H1 (cell line): Measurements from ENCODE around the gene RPS6KA6. TPM values are rescaled to one million over a fixed set of nuclear protein-coding genes. Genes with fewer than 3 reads are reported as not detected.

Experiments
- CTCF ChIA-PET: fragments of 300-600 bp; sonication (Branson Sonifier 250); formaldehyde crosslinking; loops from one replicate; lab custom pipeline; 2021; ENCODE audit not compliant: partially characterized antibody; lab: Charles Lee
- POLR2A ChIA-PET: fragments of 300-600 bp; sonication (Branson Sonifier 250); formaldehyde crosslinking; loops from one replicate; lab custom pipeline; 2021; ENCODE audit warnings: inconsistent platforms; ENCODE audit not compliant: partially characterized antibody; lab: Charles Lee
- DNase-seq, 2 experiments: peaks; one replicate each; pipeline versions ENCODE4 v3.0.0 to v3.0.0-alpha.2; 2010 to 2022; ENCODE audit warnings: low spot score in 2 of 2, low read depth in 1 of 2, mixed read lengths in 1 of 2
- FAIRE-seq: peaks from 2 replicates; lab custom pipeline; 2011; peaks lifted over from hg19 to GRCh38; lab: Jason Lieb, UNC
- H2AFZ ChIP-seq: 2 replicates; pipeline ENCODE4 v1.8.1; 2012; ENCODE audit warnings: low read length, inconsistent platforms
- H2AK5ac ChIP-seq: 2 replicates; pipeline ENCODE4 v1.6.1; 2013; ENCODE audit warnings: low read depth, low read length
- H2BK120ac ChIP-seq: replicated peaks from 2 replicates; pipeline ENCODE3; 2013; ENCODE audit warnings: low read depth, low read length, inconsistent platforms
- H2BK12ac ChIP-seq: 2 replicates; pipeline ENCODE4 v1.6.1; 2013; ENCODE audit warnings: low read depth, low read length
- H2BK15ac ChIP-seq: 2 replicates; pipeline ENCODE4 v1.6.1; 2013; ENCODE audit warnings: low read length
- H2BK20ac ChIP-seq: 2 replicates; pipeline ENCODE4 v1.6.1; 2013; ENCODE audit warnings: low read length
- H2BK5ac ChIP-seq: 2 replicates; pipeline ENCODE4 v1.6.1; 2013; ENCODE audit warnings: low read depth, low read length
- H3K14ac ChIP-seq: 2 replicates; pipeline ENCODE4 v1.6.1; 2013; ENCODE audit warnings: inconsistent platforms; ENCODE audit not compliant: insufficient read length
- H3K18ac ChIP-seq: 2 replicates; pipeline ENCODE4 v1.6.1; 2013; ENCODE audit warnings: low read length; ENCODE audit errors: extremely low read depth
- H3K23ac ChIP-seq: 2 replicates; pipeline ENCODE4 v1.6.1; 2013; ENCODE audit warnings: inconsistent platforms; ENCODE audit not compliant: insufficient read length
- H3K23me2 ChIP-seq: 2 replicates; pipeline ENCODE4 v1.6.1; 2013; ENCODE audit warnings: low read depth, low read length
- H3K27ac ChIP-seq: 2 replicates; pipeline ENCODE4 v1.6.1; 2011; ENCODE audit warnings: low read depth, low read length, inconsistent platforms
- H3K27me3 ChIP-seq, 4 experiments: replicated peaks in 1 of 4; 1 replicate in 1 of 4; 2 replicates in 3 of 4; pipeline versions ENCODE4 v1.6.1 to v1.8.1; 2011 to 2013; ENCODE audit warnings: low read length in 3 of 4, mild to moderate bottlenecking in 3 of 4, inconsistent platforms in 2 of 4, mixed read lengths in 2 of 4, moderate library complexity in 1 of 4; ENCODE audit not compliant: control insufficient read depth in 3 of 4, insufficient read depth in 3 of 4; ENCODE audit errors: extremely low read depth in 1 of 4
- H3K36me3 ChIP-seq, 4 experiments: 2 replicates each; pipeline versions ENCODE4 v1.6.1 to v1.8.1; 2011 to 2013; ENCODE audit warnings: mild to moderate bottlenecking in 4 of 4, low read length in 3 of 4, moderate library complexity in 2 of 4, control low read depth in 1 of 4, inconsistent platforms in 1 of 4; ENCODE audit not compliant: insufficient read depth in 4 of 4, control insufficient read depth in 2 of 4
- H3K4ac ChIP-seq: replicated peaks from 2 replicates; pipeline ENCODE3; 2013; ENCODE audit warnings: low read length, low read depth, mixed read lengths, inconsistent platforms; ENCODE audit not compliant: insufficient read length
- H3K4me1 ChIP-seq, 4 experiments: replicated peaks in 1 of 4; 1 replicate in 1 of 4; 2 replicates in 3 of 4; pipeline versions ENCODE4 v1.6.1 to v1.8.1; 2011 to 2013; ENCODE audit warnings: low read length in 3 of 4, inconsistent platforms in 2 of 4, mixed read lengths in 1 of 4; ENCODE audit not compliant: insufficient read depth in 4 of 4, control insufficient read depth in 3 of 4
- H3K4me2 ChIP-seq, 2 experiments: 2 replicates each; pipeline versions ENCODE4 v1.6.1 to v1.8.1; 2011 to 2013; ENCODE audit warnings: low read depth in 2 of 2, low read length in 2 of 2, control low read depth in 1 of 2, inconsistent platforms in 1 of 2, mild to moderate bottlenecking in 1 of 2; ENCODE audit not compliant: insufficient read depth in 1 of 2
- H3K4me3 ChIP-seq, 4 experiments: fragments of 200-600, 300-600 bp in 1 of 4; sonication (generic), shearing (Covaris generic), sonication (Bioruptor Twin) in 1 of 4; 2 replicates each; pipeline versions ENCODE4 v1.5.1 to v1.8.1; 2011 to 2016; ENCODE audit warnings: low read length in 4 of 4, low read depth in 3 of 4, control low read depth in 2 of 4, inconsistent platforms in 2 of 4, mild to moderate bottlenecking in 2 of 4, mixed read lengths in 1 of 4, moderate library complexity in 1 of 4; ENCODE audit not compliant: insufficient read depth in 2 of 4; ENCODE audit errors: extremely low read depth in 1 of 4
- H3K56ac ChIP-seq: replicated peaks from 2 replicates; pipeline ENCODE3; 2013; ENCODE audit warnings: low read depth, mild to moderate bottlenecking, mixed read lengths, low read length, inconsistent platforms; ENCODE audit not compliant: insufficient read length
- H3K79me1 ChIP-seq: 2 replicates; pipeline ENCODE4 v1.6.1; 2013; ENCODE audit warnings: low read depth, low read length, control low read depth
- H3K79me2 ChIP-seq, 2 experiments: 2 replicates each; pipeline versions ENCODE4 v1.6.1 to v1.8.1; 2012 to 2013; ENCODE audit warnings: low read length in 2 of 2, mild to moderate bottlenecking in 2 of 2, inconsistent platforms in 1 of 2; ENCODE audit not compliant: insufficient read depth in 2 of 2, control insufficient read depth in 1 of 2
- H3K9ac ChIP-seq, 4 experiments: replicated peaks in 1 of 4; 1 replicate in 1 of 4; 2 replicates in 3 of 4; pipeline versions ENCODE4 v1.6.1 to v1.8.1; 2011 to 2013; ENCODE audit warnings: low read depth in 3 of 4, low read length in 3 of 4, control low read depth in 2 of 4, mild to moderate bottlenecking in 2 of 4, moderate library complexity in 2 of 4, inconsistent platforms in 1 of 4; ENCODE audit errors: extremely low read depth in 1 of 4
- H3K9me3 ChIP-seq, 2 experiments: 2 replicates each; pipeline versions ENCODE4 v1.6.1 to v1.8.1; 2012 to 2013; ENCODE audit warnings: mild to moderate bottlenecking in 2 of 2, moderate library complexity in 2 of 2, control low read depth in 1 of 2, inconsistent platforms in 1 of 2, low read depth in 1 of 2, low read length in 1 of 2, mixed read lengths in 1 of 2; ENCODE audit not compliant: insufficient read depth in 2 of 2
- H4K20me1 ChIP-seq, 2 experiments: replicated peaks in 1 of 2; 2 replicates each; pipeline versions ENCODE3 to v1.8.1; 2011 to 2013; ENCODE audit warnings: inconsistent platforms in 2 of 2, low read length in 2 of 2, mild to moderate bottlenecking in 1 of 2; ENCODE audit not compliant: insufficient read depth in 2 of 2, control insufficient read depth in 1 of 2
- H4K5ac ChIP-seq: 2 replicates; pipeline ENCODE4 v1.6.1; 2013; ENCODE audit warnings: low read length, low read depth, mixed read lengths, inconsistent platforms; ENCODE audit not compliant: insufficient read length
- H4K8ac ChIP-seq: 2 replicates; pipeline ENCODE4 v1.8.0; 2013; ENCODE audit warnings: mild to moderate bottlenecking, moderate library complexity, low read length, inconsistent platforms; ENCODE audit not compliant: insufficient read depth; ENCODE audit errors: extremely low read depth
- H4K91ac ChIP-seq: replicated peaks from 2 replicates; pipeline ENCODE3; 2013; ENCODE audit warnings: low read length, mixed read lengths, inconsistent platforms; ENCODE audit not compliant: insufficient read length
- CHD1 ChIP-seq: IDR thresholded peaks from 2 replicates; pipeline ENCODE4 v1.6.1; 2012; ENCODE audit warnings: low read depth, low read length, improper control_type of control experiment
- CREB1 ChIP-seq: IDR thresholded peaks from 2 replicates; pipeline ENCODE4 v1.6.1; 2012; ENCODE audit warnings: inconsistent platforms
- KDM4A ChIP-seq: IDR thresholded peaks from one replicate; pipeline ENCODE4 v1.7.1; 2012; ENCODE audit warnings: low read depth, mild to moderate bottlenecking, moderate library complexity, low read length, inconsistent platforms; ENCODE audit not compliant: severe bottlenecking
- POLR2AphosphoS5 ChIP-seq: IDR thresholded peaks from 2 replicates; pipeline ENCODE4 v1.6.1; 2011; ENCODE audit warnings: low read depth, low read length
- SAP30 ChIP-seq: fragments of 300-600 bp; sonication (generic); IDR thresholded peaks from 2 replicates; pipeline ENCODE4 v1.7.1; 2012; ENCODE audit warnings: low read length, moderate library complexity, mild to moderate bottlenecking, inconsistent platforms; ENCODE audit not compliant: insufficient read depth, insufficient replicate concordance
- SIX5 ChIP-seq: IDR thresholded peaks from 2 replicates; pipeline ENCODE4 v1.6.1; 2011; ENCODE audit warnings: mild to moderate bottlenecking, low read depth, low read length
- SP4 ChIP-seq: IDR thresholded peaks from 2 replicates; pipeline ENCODE4 v1.6.1; 2012; ENCODE audit warnings: low read length, inconsistent platforms
- USF2 ChIP-seq: IDR thresholded peaks from 2 replicates; pipeline ENCODE4 v1.6.1; 2011; ENCODE audit warnings: low read length, improper control_type of control experiment
- YY1 ChIP-seq: IDR thresholded peaks from 2 replicates; pipeline ENCODE4 v1.6.1; 2011; ENCODE audit warnings: low read depth, mild to moderate bottlenecking, low read length
- WGBS, 2 experiments: shearing (Covaris generic) in 1 of 2; methylation state at CpG; one replicate each; pipeline versions ENCODE4 v1.1.6 to v1.1.7; 2013 to 2015; ENCODE audit warnings: low lambda C conversion rate in 2 of 2, mixed read lengths in 2 of 2, inconsistent platforms in 1 of 2, low coverage in 1 of 2, missing lambda C conversion rate in 1 of 2; ENCODE audit not compliant: insufficient replicate concordance in 2 of 2, insufficient coverage in 1 of 2, insufficient read length in 1 of 2; ENCODE audit errors: extremely low coverage in 1 of 2, missing lambda C conversion rate in 1 of 2; 5-methylcytosine and 5-hydroxymethylcytosine counted together
- polyA plus RNA-seq, 7 experiments: library from polyadenylated mRNA; depleted of rRNA in 3 of 7; stranded (reverse) in 5 of 7; unstranded in 2 of 7; fragments of >200 nt in 5 of 7; fragments of 200-250 nt in 2 of 7; gene quantifications; 1 replicate in 5 of 7; 2 replicates in 1 of 7; 4 replicates in 1 of 7; pipeline versions ENCODE4 v1.2.1 to v1.2.3, GENCODE V29; 2011 to 2013; ENCODE audit warnings: missing spikeins in 2 of 7, mixed read lengths in 2 of 7
- total RNA-seq: library from RNA; stranded (reverse); fragmentation: NEBNext Ultra II Directional; extraction: Animal tissue kit (Norgen Biotek cat#: 25700); gene quantifications from 2 replicates; pipeline ENCODE4 v1.2.1, GENCODE V29; 2021
- TF ChIP-seq, protein P1 (sequence below): IDR thresholded peaks from 2 replicates; pipeline ENCODE4 v1.6.1; 2012; ENCODE audit warnings: inconsistent platforms

Gene RPS6KA6
- total and polyA plus RNA-seq, 2 of the 8 experiments (the other 6 are each of a cell fraction or from before 2014, with no cell fraction given): 3.5 to 14.6 TPM

DNA sequence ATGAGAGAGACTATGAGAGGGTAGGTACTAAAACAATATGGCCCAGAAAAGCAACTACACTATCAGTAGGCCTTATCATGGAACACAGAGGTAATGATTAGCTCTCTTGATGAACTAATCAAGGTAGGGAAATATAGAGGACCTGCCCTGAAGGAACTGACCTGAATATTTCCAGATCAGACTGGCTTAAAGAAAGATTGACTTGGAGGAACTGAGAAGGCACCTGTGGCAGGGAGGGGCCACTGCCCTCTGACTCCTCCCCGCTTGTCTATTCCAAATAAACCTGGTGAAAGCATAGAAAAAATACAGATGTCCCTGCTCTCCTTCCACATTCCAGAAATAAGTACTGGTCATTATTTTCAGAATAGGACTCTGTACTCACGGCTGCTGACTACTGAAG, 5.5 kb downstream of the RPS6KA6 start:
- no peaks in the 10 kb centered on the region; a peak in 1 of 7 replicates for H3K4me1 ChIP-seq
- no peak overlapping the region for H2AK5ac ChIP-seq
- TF ChIP-seq YY1 (no peak), CREB1 (no peak), SAP30 (no peak), POLR2AphosphoS5 (no peak), USF2 (no peak), CHD1 (no peak), KDM4A (no peak), SP4 (no peak), SIX5 (no peak)
- TF ChIP-seq, protein P1, sequence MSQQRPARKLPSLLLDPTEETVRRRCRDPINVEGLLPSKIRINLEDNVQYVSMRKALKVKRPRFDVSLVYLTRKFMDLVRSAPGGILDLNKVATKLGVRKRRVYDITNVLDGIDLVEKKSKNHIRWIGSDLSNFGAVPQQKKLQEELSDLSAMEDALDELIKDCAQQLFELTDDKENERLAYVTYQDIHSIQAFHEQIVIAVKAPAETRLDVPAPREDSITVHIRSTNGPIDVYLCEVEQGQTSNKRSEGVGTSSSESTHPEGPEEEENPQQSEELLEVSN: no peak
- TF ChIP-seq, all 59 proteins: peak for 0
- Histone ChIP-seq H2BK20ac (no peak overlapping the region), H4K20me1 (no peaks in the 10 kb centered on the region), H3K4me2 (no peak overlapping the region), H3K56ac (no peak overlapping the region), H3K9me3 (no peaks in the 10 kb centered on the region), H3K36me3 (no peaks in the 10 kb centered on the region), H2AFZ (no peak overlapping the region), H3K4me3 (no peak overlapping the region), H4K91ac (no peak overlapping the region), H2BK5ac (no peak overlapping the region), H3K18ac (no peak overlapping the region), H3K23me2 (peaks cover 2% of the 10 kb centered on the region; the same call in 1 of the 2 replicates), H2BK15ac (no peak overlapping the region), H2BK12ac (no peak overlapping the region), H3K27ac (no peak overlapping the region), H4K8ac (no peak overlapping the region), H2BK120ac (no peak overlapping the region), H3K79me1 (no peaks in the 10 kb centered on the region), H3K79me2 (peaks cover 0 to 22% of the 10 kb centered on the region in 2 experiments; a peak in 2 of 4 replicates), H3K4ac (no peak overlapping the region), H3K27me3 (no peaks in the 10 kb centered on the region), H4K5ac (no peak overlapping the region), H3K14ac (no peak overlapping the region), H3K9ac (no peak overlapping the region), H3K23ac (no peak overlapping the region)
- ChIA-PET CTCF (no interaction called here), POLR2A (no interaction called here)
- 85% methylated on average over 2 of the region's 2 CpGs; no CpG with 5 or more reads in 1 of the 2 experiments for WGBS, 2 experiments
- FAIRE-seq (no peak), DNase-seq (no peak)
